ELF-1 (cell line): ENCODE results near the gene PHF21A.
A peak's percentile ranks its signal among the peaks of the same experiment; 100 is the strongest.

Source experiments
- DNase-seq: peaks from one replicate; pipeline ENCODE4 v3.0.0-alpha.2; 2016; ENCODE audit warnings: low read depth, low spot score

Gene PHF21A

GRCh38 chr11:46075928-46076327 lies 45.3 kb downstream of the PHF21A start:
- DNase-seq, result no peak

GRCh38 chr11:46075168-46075567 lies 46.1 kb downstream of the PHF21A start:
- no peak for DNase-seq

DNA sequence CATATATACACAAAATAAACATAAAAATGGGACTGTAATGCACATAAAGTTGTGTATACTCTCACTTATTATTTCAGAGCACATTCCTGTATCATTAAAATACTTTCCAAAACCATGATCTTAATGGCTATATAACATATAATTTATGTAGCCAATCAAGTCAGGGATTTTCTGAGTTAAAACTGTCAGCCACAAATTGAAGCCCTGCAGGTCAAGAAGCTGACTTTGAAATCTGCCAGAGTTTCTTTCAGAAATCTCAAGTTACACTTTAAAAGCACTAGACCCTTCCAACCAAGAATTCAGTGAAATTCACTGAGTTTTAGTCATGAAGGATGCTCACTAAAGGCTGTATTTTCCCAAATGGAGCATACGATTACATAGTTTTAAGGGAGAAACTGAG lies 47.6 kb downstream of the PHF21A start:
- no peak for DNase-seq

DNA sequence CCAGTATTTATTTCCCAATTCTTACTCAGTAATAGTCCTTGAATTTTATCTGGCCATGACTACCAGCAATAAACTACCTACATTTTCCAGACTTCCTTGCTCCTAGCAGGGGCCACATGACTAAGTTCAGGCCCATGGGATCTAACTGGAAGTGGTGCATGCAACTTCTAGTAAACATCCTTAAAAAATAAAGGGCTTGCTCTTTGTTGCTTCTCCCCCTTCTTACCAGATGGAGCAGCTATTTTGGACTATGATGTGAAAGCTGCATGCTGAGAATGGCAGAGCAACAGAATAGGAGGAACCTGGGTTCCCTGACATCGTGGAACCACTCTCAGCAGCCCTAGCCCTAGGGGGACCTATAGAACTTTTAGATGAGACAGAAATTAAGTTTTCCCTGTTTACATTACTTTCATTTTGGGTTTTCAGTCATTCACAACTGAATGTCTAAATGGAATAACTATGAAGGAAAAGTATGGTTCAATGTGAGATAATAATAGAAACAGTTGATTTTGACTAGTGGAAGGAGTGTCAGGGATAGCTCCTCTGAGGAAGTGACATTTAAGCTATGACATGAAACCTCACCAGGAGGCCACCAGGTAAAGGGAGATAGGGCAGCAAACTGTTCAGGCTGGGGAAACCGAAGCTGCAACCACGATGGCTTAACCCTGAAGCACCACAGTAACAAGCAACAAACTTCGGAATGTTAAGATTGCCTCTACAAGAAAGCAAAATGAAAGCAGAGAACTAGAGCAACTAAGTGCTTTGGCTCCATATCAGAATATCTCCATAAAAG lies 48.9 kb downstream of the PHF21A start:
- no peak for DNase-seq

GRCh38 chr11:46071091-46071490 lies 50.2 kb downstream of the PHF21A start:
- DNase-seq, result no peak

DNA sequence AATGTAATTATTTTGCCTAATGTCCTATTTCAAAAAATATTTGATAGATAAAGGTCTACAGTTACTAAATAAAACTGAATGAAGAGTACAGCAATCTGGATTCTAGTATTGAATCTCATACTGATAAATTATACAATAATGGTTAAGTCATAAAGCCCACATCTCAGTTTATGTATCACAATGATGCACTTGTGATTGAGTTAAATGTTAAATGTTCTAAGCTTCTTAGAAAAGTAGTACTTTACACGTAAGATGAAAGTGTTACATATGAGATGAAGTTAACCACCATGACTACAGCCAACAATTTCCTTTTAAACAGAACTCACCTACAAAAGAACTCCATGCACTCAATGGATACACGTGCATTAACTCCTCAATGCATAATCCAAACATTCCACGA lies 51.7 kb downstream of the PHF21A start:
- no peak for DNase-seq

GRCh38 chr11:46066335-46066734 lies 54.9 kb downstream of the PHF21A start:
- DNase-seq, result no peak

DNA sequence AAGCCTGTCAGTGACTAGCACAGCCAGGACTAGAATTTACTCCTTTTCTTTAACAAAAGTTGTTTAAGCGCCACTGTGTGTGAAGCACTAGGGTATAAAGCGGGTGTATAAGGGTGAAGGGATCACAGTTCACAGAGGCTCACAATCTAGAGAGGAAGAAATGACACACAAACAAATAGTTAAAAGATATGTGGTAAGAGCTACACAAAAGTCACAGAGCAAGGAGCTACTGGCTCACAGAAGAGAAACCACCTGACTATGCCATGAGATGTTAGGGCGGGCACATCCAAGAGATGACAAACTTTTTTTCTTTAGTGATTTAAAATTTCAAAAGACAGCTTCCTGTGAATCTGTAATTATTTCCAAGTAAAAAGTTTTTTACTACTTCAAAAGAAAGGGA lies 55.6 kb downstream of the PHF21A start:
- no peak for DNase-seq

DNA sequence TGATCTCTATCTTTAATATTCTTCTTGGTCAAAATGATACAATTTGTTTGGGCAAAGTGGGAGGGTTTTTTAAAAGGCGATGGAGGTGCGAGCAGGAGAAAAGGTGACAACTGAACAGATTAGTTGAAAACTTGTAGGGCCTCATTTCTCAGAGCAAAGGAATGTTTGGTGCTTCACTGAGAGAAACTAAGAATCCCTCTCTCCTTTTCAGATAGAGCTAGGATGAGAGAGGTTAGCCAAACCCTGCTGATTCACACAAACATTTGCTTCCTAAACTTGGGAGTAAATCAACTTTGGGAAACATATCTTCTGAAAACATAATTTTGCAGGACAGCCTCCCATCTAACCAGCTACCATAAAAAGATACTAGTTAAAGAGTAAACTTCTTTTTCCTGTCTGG lies 57.0 kb downstream of the PHF21A start:
- no peak for DNase-seq

DNA sequence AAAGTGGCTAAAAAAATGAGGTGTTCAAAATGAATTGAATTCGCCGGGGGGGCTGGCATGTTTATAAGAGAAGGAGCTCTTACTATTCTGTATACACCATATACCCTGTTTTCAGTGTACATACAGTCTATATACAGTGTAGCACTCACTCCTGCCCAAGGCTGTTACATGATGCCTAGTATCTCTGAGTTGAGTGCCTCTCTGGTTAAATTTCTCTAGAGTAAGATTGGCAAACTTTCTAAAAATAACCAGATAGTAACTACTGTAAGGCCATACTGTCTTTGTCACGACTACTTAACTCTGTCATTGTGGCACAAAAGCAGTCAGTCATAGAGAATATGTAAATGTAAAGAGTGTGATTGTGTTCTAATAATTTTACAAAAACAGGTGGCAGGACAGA lies 58.1 kb downstream of the PHF21A start:
- DNase-seq, result no peak

GRCh38 chr11:46060013-46060412 lies 61.2 kb downstream of the PHF21A start:
- DNase-seq, result no peak

- no peak for DNase-seq
These were observed 63.8 kb downstream of the PHF21A start for GRCh38 chr11:46057489-46057888.

DNA sequence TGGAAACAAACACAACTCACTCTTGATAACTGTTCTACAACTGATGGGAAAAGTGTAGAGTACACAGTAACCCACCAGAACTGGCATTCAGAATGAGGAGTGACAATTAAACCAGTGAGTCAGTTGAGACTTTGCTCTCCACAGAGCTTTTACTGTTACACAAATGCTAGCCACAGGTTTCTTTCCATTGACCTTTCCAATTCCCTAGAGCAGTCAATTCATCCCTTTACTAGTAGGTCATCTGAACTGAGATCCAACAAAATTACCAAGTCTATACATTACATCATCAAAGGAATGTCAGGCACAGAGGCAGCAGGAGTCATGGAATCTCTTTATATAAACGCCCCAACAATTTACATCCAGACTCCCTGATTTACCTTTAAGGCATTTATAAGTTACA lies 65.9 kb downstream of the PHF21A start:
- peak; percentile 19 for DNase-seq

- peak; percentile 44 for DNase-seq
These were observed 70.2 kb downstream of the PHF21A start for GRCh38 chr11:46051102-46051501.

- no peak for DNase-seq
These were observed 70.6 kb downstream of the PHF21A start for GRCh38 chr11:46050662-46051061.

GRCh38 chr11:46050003-46050461 lies 71.2 kb downstream of the PHF21A start:
- DNase-seq, result peak; percentile 86

DNA sequence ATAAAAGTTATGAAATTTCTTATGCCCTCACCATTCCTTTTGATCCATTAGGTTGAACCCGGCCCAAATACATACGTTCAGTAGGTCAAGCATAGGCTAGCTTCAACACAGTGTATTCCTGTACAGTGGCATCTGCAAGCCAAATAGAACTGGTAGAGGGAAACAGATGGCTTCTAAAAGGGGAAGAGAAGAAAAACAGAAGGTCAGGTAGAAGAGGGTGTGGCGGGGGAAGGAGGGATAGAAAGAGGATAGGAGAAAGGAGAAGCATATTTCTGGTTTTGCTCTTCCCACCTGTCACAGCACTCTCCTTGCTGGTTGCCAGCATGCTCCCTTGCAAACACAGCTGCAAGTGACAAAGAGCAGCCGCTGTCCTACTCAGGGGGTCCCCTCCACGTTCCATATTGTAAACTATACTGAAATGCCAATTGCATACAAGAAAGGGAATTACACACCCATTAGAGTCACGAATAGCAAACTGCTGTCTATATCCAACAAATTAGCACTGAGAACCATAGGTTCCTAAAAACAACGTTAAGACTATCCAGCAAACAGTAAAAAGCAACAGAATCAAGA lies 71.8 kb downstream of the PHF21A start:
- no peak for DNase-seq

- DNase-seq, result no peak
These were observed 73.1 kb downstream of the PHF21A start for GRCh38 chr11:46048198-46048597.

GRCh38 chr11:46047520-46047919 lies 73.7 kb downstream of the PHF21A start:
- DNase-seq, result no peak

DNA sequence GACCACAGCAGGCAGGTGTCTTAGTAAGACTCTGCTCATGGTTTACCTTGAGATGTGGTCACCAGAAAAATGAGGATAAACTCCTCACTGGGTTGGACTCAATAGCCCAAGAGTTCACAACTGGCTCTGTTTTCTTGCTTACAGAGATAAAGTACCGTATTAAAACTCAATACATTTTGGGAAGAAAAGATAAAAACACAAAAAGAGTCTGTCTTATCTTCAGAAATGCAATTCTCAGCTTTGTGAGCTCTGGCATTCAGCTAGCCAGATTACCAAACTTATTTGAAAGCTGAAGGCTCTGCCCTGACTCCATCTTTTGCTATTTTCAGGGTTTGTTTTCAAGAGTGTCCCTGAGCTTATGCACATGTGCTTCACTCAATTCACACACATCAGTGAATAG lies 75.4 kb downstream of the PHF21A start:
- no peak for DNase-seq

- no peak for DNase-seq
These were observed 76.7 kb downstream of the PHF21A start for GRCh38 chr11:46044601-46045000.

GRCh38 chr11:46039990-46040389 lies 81.3 kb downstream of the PHF21A start:
- no peak for DNase-seq

DNA sequence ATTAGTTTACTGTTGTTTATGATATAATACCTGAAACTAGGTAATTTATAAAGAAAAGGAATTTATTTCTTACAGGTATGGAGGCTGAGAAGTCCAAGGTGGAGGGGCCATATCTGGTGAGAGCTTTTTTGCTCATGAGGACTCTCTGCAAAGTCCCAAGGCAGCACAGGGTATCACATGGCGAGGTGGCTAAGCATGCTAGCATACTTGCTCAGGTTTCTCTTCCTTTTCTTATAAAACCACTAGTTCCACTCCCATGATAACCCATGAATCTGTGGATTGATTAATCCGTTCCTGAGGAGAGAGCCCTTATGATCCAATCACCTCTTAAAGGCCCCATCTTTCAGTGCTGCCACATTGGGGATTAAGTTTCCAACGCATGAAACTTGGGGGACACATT lies 82.7 kb downstream of the PHF21A start:
- DNase-seq, result no peak
